ENCODE results near the gene MMP11. TPM values are rescaled to one million over a fixed set of nuclear protein-coding genes. Genes with fewer than 3 reads are reported as not detected.

Gene MMP11
- total and polyA plus RNA-seq, 2 of the 13 experiments (the other 11 are each of a cell fraction or from before 2014, with no cell fraction given), result 8.9 to 28.6 TPM

DNA sequence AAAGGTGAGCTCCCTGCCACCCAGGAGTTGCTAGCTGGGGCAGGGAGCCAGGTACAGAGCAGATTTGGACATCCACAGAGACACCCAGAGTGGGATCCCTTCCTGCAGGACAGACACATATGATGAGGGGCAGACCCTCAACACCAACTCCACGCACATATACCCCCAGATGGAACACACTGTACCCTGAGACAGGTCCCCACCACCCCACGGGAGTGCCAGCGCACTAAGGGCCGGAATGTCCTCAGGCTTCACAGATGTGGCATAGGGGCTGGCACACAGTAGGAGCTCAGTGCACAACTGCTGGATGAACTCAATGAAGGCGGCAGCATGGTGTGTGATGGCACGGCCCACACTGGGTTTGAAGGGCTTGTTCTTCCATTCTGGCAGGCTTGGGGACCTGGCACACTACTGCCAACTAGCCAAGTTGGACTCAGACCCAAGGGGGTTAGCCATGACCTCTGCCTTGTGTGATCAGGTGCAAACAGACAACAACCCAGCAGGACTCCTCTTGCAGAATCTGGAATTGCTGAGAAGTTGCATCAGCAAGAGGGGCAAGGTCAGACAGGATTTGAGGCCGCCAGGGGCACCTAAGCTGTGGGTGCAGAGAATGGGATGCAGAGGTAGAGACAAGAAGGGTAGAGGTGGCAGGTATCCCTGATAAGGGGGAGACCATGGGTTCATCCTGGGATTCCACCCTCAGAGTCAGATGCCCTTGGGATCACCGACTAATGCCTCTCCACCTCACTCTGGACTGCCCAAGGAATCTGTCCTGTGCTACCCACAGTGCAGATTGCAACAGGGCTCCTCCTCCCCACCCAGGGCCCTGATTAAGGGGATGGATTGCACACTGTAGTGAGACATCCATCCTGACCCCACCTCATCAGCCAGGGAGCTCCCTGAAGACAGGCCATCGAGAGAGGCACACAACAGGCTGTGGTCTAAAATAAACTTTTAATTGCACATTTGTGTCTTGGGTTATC lies 7.5 kb upstream of the MMP11 start (continued):
- TF ChIP-seq AKNA (CRISPR knock-in tag; IDR thresholded peaks at IDR 0.05; ENCODE audit: borderline replicate concordance), result no peak
- TF ChIP-seq ZNF331 (CRISPR knock-in tag; IDR thresholded peaks at IDR 0.05), result peak; percentile 45; the same call in 1 of the 2 replicates
- peak; percentile 31; the same call in 1 of the 2 replicates for TF ChIP-seq TBX2 (CRISPR knock-in tag; IDR thresholded peaks at IDR 0.05; ENCODE audit: borderline replicate concordance)
- TF ChIP-seq PTBP1 (IDR thresholded peaks at IDR 0.05; ENCODE audit: low read depth, low read length, poor library complexity, severe bottlenecking), result no peak
- no peak for TF ChIP-seq FOXP1 (IDR thresholded peaks at IDR 0.05)
- peak; percentile 24; the same call in 1 of the 2 replicates for TF ChIP-seq FOXP1 (CRISPR knock-in tag; IDR thresholded peaks at IDR 0.05)
- TF ChIP-seq, protein P1, sequence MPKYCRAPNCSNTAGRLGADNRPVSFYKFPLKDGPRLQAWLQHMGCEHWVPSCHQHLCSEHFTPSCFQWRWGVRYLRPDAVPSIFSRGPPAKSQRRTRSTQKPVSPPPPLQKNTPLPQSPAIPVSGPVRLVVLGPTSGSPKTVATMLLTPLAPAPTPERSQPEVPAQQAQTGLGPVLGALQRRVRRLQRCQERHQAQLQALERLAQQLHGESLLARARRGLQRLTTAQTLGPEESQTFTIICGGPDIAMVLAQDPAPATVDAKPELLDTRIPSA (CRISPR knock-in tag; IDR thresholded peaks at IDR 0.05; ENCODE audit: borderline replicate concordance), result no peak
- TF ChIP-seq YEATS2 (CRISPR knock-in tag; IDR thresholded peaks at IDR 0.05; ENCODE audit: borderline replicate concordance), result no peak
- TF ChIP-seq, protein P2, sequence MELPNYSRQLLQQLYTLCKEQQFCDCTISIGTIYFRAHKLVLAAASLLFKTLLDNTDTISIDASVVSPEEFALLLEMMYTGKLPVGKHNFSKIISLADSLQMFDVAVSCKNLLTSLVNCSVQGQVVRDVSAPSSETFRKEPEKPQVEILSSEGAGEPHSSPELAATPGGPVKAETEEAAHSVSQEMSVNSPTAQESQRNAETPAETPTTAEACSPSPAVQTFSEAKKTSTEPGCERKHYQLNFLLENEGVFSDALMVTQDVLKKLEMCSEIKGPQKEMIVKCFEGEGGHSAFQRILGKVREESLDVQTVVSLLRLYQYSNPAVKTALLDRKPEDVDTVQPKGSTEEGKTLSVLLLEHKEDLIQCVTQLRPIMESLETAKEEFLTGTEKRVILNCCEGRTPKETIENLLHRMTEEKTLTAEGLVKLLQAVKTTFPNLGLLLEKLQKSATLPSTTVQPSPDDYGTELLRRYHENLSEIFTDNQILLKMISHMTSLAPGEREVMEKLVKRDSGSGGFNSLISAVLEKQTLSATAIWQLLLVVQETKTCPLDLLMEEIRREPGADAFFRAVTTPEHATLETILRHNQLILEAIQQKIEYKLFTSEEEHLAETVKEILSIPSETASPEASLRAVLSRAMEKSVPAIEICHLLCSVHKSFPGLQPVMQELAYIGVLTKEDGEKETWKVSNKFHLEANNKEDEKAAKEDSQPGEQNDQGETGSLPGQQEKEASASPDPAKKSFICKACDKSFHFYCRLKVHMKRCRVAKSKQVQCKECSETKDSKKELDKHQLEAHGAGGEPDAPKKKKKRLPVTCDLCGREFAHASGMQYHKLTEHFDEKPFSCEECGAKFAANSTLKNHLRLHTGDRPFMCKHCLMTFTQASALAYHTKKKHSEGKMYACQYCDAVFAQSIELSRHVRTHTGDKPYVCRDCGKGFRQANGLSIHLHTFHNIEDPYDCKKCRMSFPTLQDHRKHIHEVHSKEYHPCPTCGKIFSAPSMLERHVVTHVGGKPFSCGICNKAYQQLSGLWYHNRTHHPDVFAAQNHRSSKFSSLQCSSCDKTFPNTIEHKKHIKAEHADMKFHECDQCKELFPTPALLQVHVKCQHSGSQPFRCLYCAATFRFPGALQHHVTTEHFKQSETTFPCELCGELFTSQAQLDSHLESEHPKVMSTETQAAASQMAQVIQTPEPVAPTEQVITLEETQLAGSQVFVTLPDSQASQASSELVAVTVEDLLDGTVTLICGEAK (IDR thresholded peaks at IDR 0.05), result no peak
- TF ChIP-seq, protein P2 (CRISPR knock-in tag; IDR thresholded peaks at IDR 0.05), result no peak
- peak; percentile 74 for TF ChIP-seq NR2F6 (IDR thresholded peaks at IDR 0.05)
- peak; percentile 73 for TF ChIP-seq NR2F6 (CRISPR knock-in tag; IDR thresholded peaks at IDR 0.05)
- no peak for TF ChIP-seq ZSCAN31 (CRISPR knock-in tag; IDR thresholded peaks at IDR 0.05; ENCODE audit: low read depth)
- TF ChIP-seq ZNF547 (CRISPR knock-in tag; IDR thresholded peaks at IDR 0.05), result no peak
- no peak for TF ChIP-seq ZNF75D (CRISPR knock-in tag; IDR thresholded peaks at IDR 0.05; ENCODE audit: borderline replicate concordance)
